ENCODE results near the gene GAB4.
"Not testable (repeated sequence)": the region's sequence is repeated elsewhere in the genome, so short reads cannot be mapped to it uniquely, and the experiment has no call there.

The GAB4 gene

DNA sequence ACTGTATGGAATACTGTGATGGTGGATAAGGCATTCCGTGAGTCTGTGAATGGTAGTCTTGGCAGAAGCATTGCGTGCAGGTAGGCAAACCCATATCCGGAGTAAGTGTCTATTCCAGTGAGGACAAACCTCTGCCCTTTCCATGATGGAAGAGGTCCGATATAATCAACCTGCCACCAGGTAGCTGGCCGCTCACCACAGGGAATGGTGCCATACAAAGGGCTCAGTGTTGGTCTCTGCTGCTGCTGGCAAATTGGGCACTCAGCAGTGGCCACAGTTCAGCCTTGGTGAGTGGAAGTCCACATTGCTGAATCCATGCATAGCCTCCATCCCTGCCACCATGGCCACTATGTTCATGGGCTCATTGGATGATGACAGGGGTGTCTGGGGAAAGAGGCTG, 70.8 kb downstream of the GAB4 start:
- not testable (repeated sequence) for H3K23ac ChIP-seq (ENCODE audit: low read length); H3K4ac ChIP-seq (ENCODE audit: low read depth, low read length); H3K27ac ChIP-seq (ENCODE audit: low read depth, low read length); H2BK5ac ChIP-seq (ENCODE audit: low read length); H3K4me1 ChIP-seq (ENCODE audit: control insufficient read depth, low read depth, low read length); H3K4me3 ChIP-seq (ENCODE audit: low read length); H2BK15ac ChIP-seq (replicated peaks; ENCODE audit: low read depth); H3K4me2 ChIP-seq (ENCODE audit: low read length); H3K27me3 ChIP-seq (ENCODE audit: insufficient read depth, low read length, poor library complexity); H3K56ac ChIP-seq (ENCODE audit: low read length); H3K79me2 ChIP-seq (ENCODE audit: control insufficient read depth, insufficient read depth, low read length); H4K5ac ChIP-seq (ENCODE audit: low read length); H3K9ac ChIP-seq (ENCODE audit: low read length); H3K36me3 ChIP-seq (ENCODE audit: control insufficient read depth, insufficient read depth, low read length); H2AK5ac ChIP-seq (ENCODE audit: low read length); H4K8ac ChIP-seq (ENCODE audit: low read depth, low read length); DNase-seq; H2BK120ac ChIP-seq (ENCODE audit: low read depth, low read length); H3K18ac ChIP-seq (ENCODE audit: low read length); H3K79me1 ChIP-seq (ENCODE audit: low read length)
- WGBS (ENCODE audit: extremely low coverage, insufficient coverage, low lambda C conversion rate) = no CpG with 5 or more reads among the region's 5 CpGs

DNA sequence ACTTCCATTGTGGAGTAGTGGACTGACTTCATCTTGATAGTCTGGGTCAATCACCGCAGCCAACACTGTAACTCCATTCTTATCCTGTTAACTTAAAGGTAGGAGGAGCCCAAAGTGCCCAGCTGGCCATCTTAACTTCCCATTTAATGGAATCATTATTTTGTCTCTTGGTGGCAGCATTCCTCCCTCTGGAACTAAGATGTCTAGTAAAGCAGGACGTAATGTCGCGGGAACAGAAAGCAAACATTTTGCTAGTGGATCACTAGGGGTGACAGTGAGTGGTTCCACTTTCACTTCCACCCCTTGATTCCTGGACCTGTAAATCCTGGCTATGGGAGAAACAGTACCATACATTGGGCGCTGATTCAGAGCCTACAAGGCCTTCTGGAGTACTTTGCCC, 71.4 kb downstream of the GAB4 start:
- no peak overlapping the region for H3K27ac ChIP-seq (ENCODE audit: low read depth, low read length)
- H3K56ac ChIP-seq (ENCODE audit: low read length) = no peak overlapping the region
- H3K4ac ChIP-seq (ENCODE audit: low read depth, low read length) = no peak overlapping the region
- no peak for DNase-seq
- H3K4me1 ChIP-seq (ENCODE audit: control insufficient read depth, low read depth, low read length) = no peaks in the 10 kb centered on the region
- no peak overlapping the region for H2AK5ac ChIP-seq (ENCODE audit: low read length)
- H4K5ac ChIP-seq (ENCODE audit: low read length) = no peak overlapping the region
- no peak overlapping the region for H4K8ac ChIP-seq (ENCODE audit: low read depth, low read length)
- H3K9ac ChIP-seq (ENCODE audit: low read length) = no peak overlapping the region
- H3K4me2 ChIP-seq (ENCODE audit: low read length) = no peak overlapping the region
- no peaks in the 10 kb centered on the region for H3K79me2 ChIP-seq (ENCODE audit: control insufficient read depth, insufficient read depth, low read length)
- H3K36me3 ChIP-seq (ENCODE audit: control insufficient read depth, insufficient read depth, low read length) = no peaks in the 10 kb centered on the region
- H2BK15ac ChIP-seq (replicated peaks; ENCODE audit: low read depth) = no peak overlapping the region
- no peak overlapping the region for H3K23ac ChIP-seq (ENCODE audit: low read length)
- no peak overlapping the region for H2BK5ac ChIP-seq (ENCODE audit: low read length)
- H3K27me3 ChIP-seq (ENCODE audit: insufficient read depth, low read length, poor library complexity) = no peaks in the 10 kb centered on the region
- no peaks in the 10 kb centered on the region for H3K79me1 ChIP-seq (ENCODE audit: low read length)
- H3K4me3 ChIP-seq (ENCODE audit: low read length) = no peak overlapping the region
- no CpG with 5 or more reads among the region's 5 CpGs for WGBS (ENCODE audit: extremely low coverage, insufficient coverage, low lambda C conversion rate)
- no peak overlapping the region for H2BK120ac ChIP-seq (ENCODE audit: low read depth, low read length)
- no peak overlapping the region for H3K18ac ChIP-seq (ENCODE audit: low read length)

DNA sequence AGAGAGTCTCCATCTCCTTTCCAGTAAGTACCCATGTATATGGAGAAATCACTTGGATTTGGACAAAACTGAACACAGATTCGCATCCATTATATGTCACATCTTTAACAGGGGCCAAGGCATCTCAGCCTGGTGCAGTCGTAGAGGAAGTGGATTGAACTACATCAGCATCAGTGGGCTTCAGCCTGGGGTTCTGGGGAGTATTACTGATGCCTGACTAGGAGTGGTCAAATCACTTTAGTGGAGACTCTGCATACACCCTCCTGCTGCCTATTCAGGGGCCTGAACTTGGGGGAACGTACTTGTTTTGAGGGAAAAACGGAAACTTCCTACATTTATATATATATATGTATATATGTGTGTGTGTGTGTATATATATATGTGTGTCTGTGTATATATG, 72.8 kb downstream of the GAB4 start:
- Histone ChIP-seq H3K18ac (ENCODE audit: low read length) (no peak overlapping the region), H3K4me2 (ENCODE audit: low read length) (no peak overlapping the region), H3K36me3 (ENCODE audit: control insufficient read depth, insufficient read depth, low read length) (no peaks in the 10 kb centered on the region), H4K8ac (ENCODE audit: low read depth, low read length) (no peak overlapping the region), H3K56ac (ENCODE audit: low read length) (no peak overlapping the region), H3K9ac (ENCODE audit: low read length) (no peak overlapping the region), H3K79me2 (ENCODE audit: control insufficient read depth, insufficient read depth, low read length) (no peaks in the 10 kb centered on the region), H2BK120ac (ENCODE audit: low read depth, low read length) (no peak overlapping the region), H3K4me1 (ENCODE audit: control insufficient read depth, low read depth, low read length) (no peaks in the 10 kb centered on the region), H3K4ac (ENCODE audit: low read depth, low read length) (no peak overlapping the region), H3K79me1 (ENCODE audit: low read length) (no peaks in the 10 kb centered on the region), H3K27me3 (ENCODE audit: insufficient read depth, low read length, poor library complexity) (no peaks in the 10 kb centered on the region), H2BK15ac (replicated peaks; ENCODE audit: low read depth) (no peak overlapping the region), H4K5ac (ENCODE audit: low read length) (no peak overlapping the region), H3K23ac (ENCODE audit: low read length) (no peak overlapping the region), H2AK5ac (ENCODE audit: low read length) (no peak overlapping the region), H3K4me3 (ENCODE audit: low read length) (no peak overlapping the region), H3K27ac (ENCODE audit: low read depth, low read length) (no peak overlapping the region), H2BK5ac (ENCODE audit: low read length) (no peak overlapping the region)
- no CpG with 5 or more reads among the region's 4 CpGs for WGBS (ENCODE audit: extremely low coverage, insufficient coverage, low lambda C conversion rate)
- no peak for DNase-seq

DNA sequence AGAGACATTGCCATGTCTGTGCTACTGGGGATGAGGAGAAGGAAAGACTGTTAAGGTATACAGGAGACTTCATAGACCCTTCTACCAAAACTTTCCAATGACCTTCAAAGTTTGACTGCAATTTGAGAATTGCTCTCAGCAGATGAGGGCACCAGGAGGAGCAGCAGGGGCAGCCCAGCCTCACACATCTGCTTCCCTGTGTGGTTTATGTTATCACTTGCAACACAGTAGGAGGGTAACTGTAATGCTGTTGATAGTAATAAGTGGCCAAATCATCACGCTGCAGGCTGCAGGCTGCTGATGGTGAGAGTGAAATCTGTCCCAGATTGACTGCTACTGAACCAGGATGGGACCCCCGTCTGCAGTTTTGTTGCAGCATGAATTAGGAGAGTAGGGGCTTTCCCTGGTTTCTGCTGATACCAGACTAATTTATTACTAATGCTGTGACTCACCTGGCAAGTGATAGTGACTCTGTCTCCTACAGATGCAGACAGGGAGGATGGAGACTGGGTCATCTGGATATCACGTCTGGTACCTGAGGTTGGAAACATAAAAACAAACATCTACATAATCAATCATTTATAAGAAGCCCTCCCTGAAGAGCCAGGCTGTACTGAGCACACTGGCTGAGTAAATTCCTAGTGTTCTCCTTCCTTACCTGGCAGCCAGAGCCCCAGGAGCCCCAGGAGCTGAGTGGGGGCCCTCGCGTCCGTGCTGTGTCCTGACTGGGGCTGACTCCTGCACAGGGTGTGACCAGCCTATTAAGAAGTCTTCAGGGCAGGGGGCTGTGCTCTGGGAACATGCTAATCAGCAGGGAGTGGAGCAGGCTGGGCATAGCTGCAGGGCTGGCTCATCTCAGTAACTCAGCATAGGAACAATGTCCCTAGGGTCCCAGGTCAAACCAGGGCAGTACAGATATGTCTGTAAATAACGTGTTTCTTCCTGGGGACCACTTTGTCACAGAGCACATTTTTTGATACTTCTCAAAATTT, 74.4 kb downstream of the GAB4 start:
- Histone ChIP-seq H4K5ac (ENCODE audit: low read length) (no peak overlapping the region), H3K4ac (ENCODE audit: low read depth, low read length) (no peak overlapping the region), H4K8ac (ENCODE audit: low read depth, low read length) (no peak overlapping the region), H3K27me3 (ENCODE audit: insufficient read depth, low read length, poor library complexity) (no peaks in the 10 kb centered on the region), H3K27ac (ENCODE audit: low read depth, low read length) (no peak overlapping the region), H2BK15ac (replicated peaks; ENCODE audit: low read depth) (no peak overlapping the region), H3K9ac (ENCODE audit: low read length) (no peak overlapping the region), H3K79me2 (ENCODE audit: control insufficient read depth, insufficient read depth, low read length) (no peaks in the 10 kb centered on the region), H3K4me1 (ENCODE audit: control insufficient read depth, low read depth, low read length) (no peaks in the 10 kb centered on the region), H3K18ac (ENCODE audit: low read length) (no peak overlapping the region), H3K36me3 (ENCODE audit: control insufficient read depth, insufficient read depth, low read length) (no peaks in the 10 kb centered on the region), H3K4me2 (ENCODE audit: low read length) (no peak overlapping the region), H2AK5ac (ENCODE audit: low read length) (no peak overlapping the region), H3K23ac (ENCODE audit: low read length) (no peak overlapping the region), H3K79me1 (ENCODE audit: low read length) (no peaks in the 10 kb centered on the region), H3K56ac (ENCODE audit: low read length) (no peak overlapping the region), H2BK5ac (ENCODE audit: low read length) (no peak overlapping the region), H3K4me3 (ENCODE audit: low read length) (no peak overlapping the region), H2BK120ac (ENCODE audit: low read depth, low read length) (no peak overlapping the region)
- no CpG with 5 or more reads among the region's 7 CpGs for WGBS (ENCODE audit: extremely low coverage, insufficient coverage, low lambda C conversion rate)
- DNase-seq = no peak

DNA sequence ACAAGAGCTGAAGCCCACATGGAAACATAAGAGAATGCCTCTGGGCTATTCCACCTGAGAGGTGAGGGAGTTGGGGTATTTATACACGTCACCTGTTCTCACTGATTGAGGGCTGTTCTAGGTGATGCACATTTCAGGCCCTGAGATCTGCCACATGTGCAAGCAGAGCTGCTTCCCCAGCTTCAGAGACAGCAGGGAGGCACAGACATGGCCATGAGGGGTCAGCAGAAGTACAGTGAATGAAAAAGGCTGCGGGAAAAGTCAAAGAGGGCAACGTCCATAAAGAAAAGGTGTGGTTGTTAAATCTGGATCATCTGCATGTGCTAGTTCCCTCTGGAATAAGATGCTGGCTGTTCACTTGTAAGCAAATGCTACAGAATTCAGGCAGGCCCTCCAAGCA, 75.4 kb downstream of the GAB4 start:
- no peak overlapping the region for H3K27ac ChIP-seq (ENCODE audit: low read depth, low read length)
- no peaks in the 10 kb centered on the region for H3K4me1 ChIP-seq (ENCODE audit: control insufficient read depth, low read depth, low read length)
- H2AK5ac ChIP-seq (ENCODE audit: low read length) = no peak overlapping the region
- no peak overlapping the region for H2BK5ac ChIP-seq (ENCODE audit: low read length)
- H3K79me1 ChIP-seq (ENCODE audit: low read length) = no peaks in the 10 kb centered on the region
- H3K79me2 ChIP-seq (ENCODE audit: control insufficient read depth, insufficient read depth, low read length) = no peaks in the 10 kb centered on the region
- H3K9ac ChIP-seq (ENCODE audit: low read length) = no peak overlapping the region
- no peak overlapping the region for H3K56ac ChIP-seq (ENCODE audit: low read length)
- H3K4me3 ChIP-seq (ENCODE audit: low read length) = no peak overlapping the region
- H4K8ac ChIP-seq (ENCODE audit: low read depth, low read length) = no peak overlapping the region
- H3K23ac ChIP-seq (ENCODE audit: low read length) = no peak overlapping the region
- no CpG with 5 or more reads among the region's 3 CpGs for WGBS (ENCODE audit: extremely low coverage, insufficient coverage, low lambda C conversion rate)
- no peak overlapping the region for H3K4ac ChIP-seq (ENCODE audit: low read depth, low read length)
- H3K4me2 ChIP-seq (ENCODE audit: low read length) = no peak overlapping the region
- H3K36me3 ChIP-seq (ENCODE audit: control insufficient read depth, insufficient read depth, low read length) = no peaks in the 10 kb centered on the region
- no peak overlapping the region for H2BK15ac ChIP-seq (replicated peaks; ENCODE audit: low read depth)
- H2BK120ac ChIP-seq (ENCODE audit: low read depth, low read length) = no peak overlapping the region
- no peak overlapping the region for H4K5ac ChIP-seq (ENCODE audit: low read length)
- no peak for DNase-seq
- no peak overlapping the region for H3K18ac ChIP-seq (ENCODE audit: low read length)
- no peaks in the 10 kb centered on the region for H3K27me3 ChIP-seq (ENCODE audit: insufficient read depth, low read length, poor library complexity)
